Prostate gland (tissue), 2 donors: ENCODE results near the gene GNAZ. TPM values are rescaled to one million over a fixed set of nuclear protein-coding genes. Genes with fewer than 3 reads are reported as not detected.

Source experiments
- DNase-seq: peaks from one replicate; pipeline ENCODE4 v3.0.0-alpha.2; 2019; ENCODE audit warnings: low spot score
- H3K27ac ChIP-seq, 2 donors: fragments of 200-600 bp; sonication (generic); 2 replicates each; pipeline ENCODE4 v1.5.1; 2017 to 2019
- H3K27me3 ChIP-seq: fragments of 200-600 bp; sonication (generic); replicated peaks from 2 replicates; pipeline ENCODE4 v1.5.1; 2019; ENCODE audit not compliant: insufficient read depth
- H3K36me3 ChIP-seq, 2 donors: fragments of 200-600 bp; sonication (generic); 1 replicate in 1 of 2; 2 replicates in 1 of 2; pipeline versions ENCODE4 v1.5.1 to v1.8.1; 2017 to 2019
- H3K4me1 ChIP-seq: fragments of 200-600 bp; sonication (generic); replicated peaks from 2 replicates; pipeline ENCODE4 v1.5.1; 2019
- H3K4me3 ChIP-seq, 2 donors: fragments of 200-600 bp; sonication (generic); 2 replicates each; pipeline ENCODE4 v1.5.1; 2017 to 2019
- H3K9me3 ChIP-seq: fragments of 200-600 bp; sonication (generic); 2 replicates; pipeline ENCODE4 v1.5.1; 2017
- POLR2A ChIP-seq: fragments of 450-650 bp; IDR thresholded peaks from one replicate; pipeline ENCODE4 v1.6.1; 2016; ENCODE audit warnings: antibody characterized with exemption, mild to moderate bottlenecking
- POLR2AphosphoS5 ChIP-seq: sonication (generic); formaldehyde crosslinking; IDR thresholded peaks from one replicate; pipeline ENCODE4 v1.6.1; 2017; ENCODE audit warnings: antibody characterized with exemption
- WGBS: methylation state at CpG from one replicate; pipeline ENCODE4 v1.1.5; 2018; 5-methylcytosine and 5-hydroxymethylcytosine counted together
- intact Hi-C: fragments of 100-400 bp; cut with DNase I; formaldehyde crosslinking; loops from one replicate; pipeline ENCODE4 v1.14.2; 2022
- total RNA-seq, 2 donors: library from RNA; depleted of rRNA; stranded (reverse); fragments of >200 nt; gene quantifications; one replicate each; pipeline ENCODE4 v1.1.0, GENCODE V29; 2016
- TF ChIP-seq, protein P1 (sequence below), 4 experiments: fragments of 200-600 bp in 2 of 4; fragments of 450-650 bp in 2 of 4; sonication (generic) in 2 of 4; IDR thresholded peaks; 1 replicate in 3 of 4; 2 replicates in 1 of 4; pipeline ENCODE4 v1.5.1; 2016 to 2019; ENCODE audit warnings: antibody characterized with exemption in 4 of 4, mild to moderate bottlenecking in 2 of 4, moderate library complexity in 2 of 4

Gene GNAZ
- total RNA-seq, 2 donors from 2014 or later: 5.7 to 22.6 TPM

DNA sequence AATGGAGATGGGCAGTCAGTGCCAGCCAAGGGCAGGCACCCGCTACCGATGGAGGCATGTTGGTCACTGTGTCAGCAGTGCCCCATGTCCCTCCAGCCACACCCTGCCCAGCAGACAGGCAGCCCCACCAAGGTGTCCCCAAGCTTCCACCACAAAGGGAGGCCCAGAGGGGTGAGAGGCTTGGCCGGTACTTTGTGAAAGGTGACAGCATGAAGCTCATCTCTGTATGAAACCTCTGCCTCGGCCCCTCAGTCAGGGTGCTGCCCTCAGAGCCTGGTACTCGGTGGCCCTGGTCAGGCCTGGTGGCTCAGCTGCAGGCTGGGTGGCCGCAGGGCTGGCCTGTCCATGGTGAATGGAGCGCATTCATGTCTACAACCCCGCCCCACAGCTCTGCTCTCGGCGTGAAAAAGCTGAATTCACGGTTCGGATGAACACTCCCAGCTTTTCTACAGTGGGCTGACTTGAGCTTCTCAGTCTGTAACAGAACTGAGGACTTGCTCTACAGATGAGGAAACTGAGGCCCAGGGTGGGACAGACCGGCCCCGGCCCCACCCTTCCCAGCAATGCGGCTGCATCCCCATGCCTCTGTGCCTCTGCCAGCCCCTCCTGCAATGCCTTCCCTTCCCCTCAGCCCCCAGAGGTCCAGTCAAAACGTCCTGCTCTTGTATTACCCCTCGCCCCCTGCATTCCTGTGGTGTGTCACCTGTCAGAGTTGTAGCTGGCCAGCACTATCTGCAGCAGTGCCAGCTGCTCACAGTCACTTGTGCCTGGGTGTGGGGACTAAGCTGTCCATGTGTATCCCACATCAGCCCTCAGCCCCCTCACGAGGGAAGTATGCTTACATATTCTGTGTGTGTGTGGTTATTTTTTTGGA lies 43.8 kb downstream of the GNAZ start:
- DNase-seq: no peak
- intact Hi-C loops: no loop called here
- no peaks in the 10 kb centered on the region for H3K9me3 ChIP-seq
- H3K27me3 ChIP-seq: no peaks in the 10 kb centered on the region
- WGBS: 89% methylated on average over 18 of the region's 18 CpGs
- H3K4me1 ChIP-seq: no peaks in the 10 kb centered on the region
- H3K27ac ChIP-seq: no peak overlapping the region
- H3K36me3 ChIP-seq: no peaks in the 10 kb centered on the region
- no peak overlapping the region for H3K4me3 ChIP-seq
- TF ChIP-seq POLR2A (no peak), POLR2AphosphoS5 (no peak)
- TF ChIP-seq, protein P1, sequence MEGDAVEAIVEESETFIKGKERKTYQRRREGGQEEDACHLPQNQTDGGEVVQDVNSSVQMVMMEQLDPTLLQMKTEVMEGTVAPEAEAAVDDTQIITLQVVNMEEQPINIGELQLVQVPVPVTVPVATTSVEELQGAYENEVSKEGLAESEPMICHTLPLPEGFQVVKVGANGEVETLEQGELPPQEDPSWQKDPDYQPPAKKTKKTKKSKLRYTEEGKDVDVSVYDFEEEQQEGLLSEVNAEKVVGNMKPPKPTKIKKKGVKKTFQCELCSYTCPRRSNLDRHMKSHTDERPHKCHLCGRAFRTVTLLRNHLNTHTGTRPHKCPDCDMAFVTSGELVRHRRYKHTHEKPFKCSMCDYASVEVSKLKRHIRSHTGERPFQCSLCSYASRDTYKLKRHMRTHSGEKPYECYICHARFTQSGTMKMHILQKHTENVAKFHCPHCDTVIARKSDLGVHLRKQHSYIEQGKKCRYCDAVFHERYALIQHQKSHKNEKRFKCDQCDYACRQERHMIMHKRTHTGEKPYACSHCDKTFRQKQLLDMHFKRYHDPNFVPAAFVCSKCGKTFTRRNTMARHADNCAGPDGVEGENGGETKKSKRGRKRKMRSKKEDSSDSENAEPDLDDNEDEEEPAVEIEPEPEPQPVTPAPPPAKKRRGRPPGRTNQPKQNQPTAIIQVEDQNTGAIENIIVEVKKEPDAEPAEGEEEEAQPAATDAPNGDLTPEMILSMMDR (IDR thresholded peaks at IDR 0.05): no peak

DNA sequence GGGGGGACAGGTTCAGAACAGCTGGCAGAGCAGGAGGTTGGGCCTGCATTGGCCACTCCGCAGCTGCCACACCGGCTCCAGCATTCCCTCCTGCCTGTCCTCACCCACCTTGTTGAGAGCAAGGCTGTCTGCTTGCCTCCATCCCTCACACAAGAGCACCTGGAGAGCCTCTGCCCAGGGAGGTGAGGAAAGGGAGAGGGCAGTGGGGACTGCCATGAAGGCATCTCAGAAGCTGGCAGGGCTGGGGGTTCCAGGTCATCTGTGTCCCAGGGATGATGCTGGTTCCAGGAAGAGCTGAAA lies 44.4 kb downstream of the GNAZ start:
- Histone ChIP-seq H3K27ac (no peak overlapping the region), H3K36me3 (no peaks in the 10 kb centered on the region), H3K9me3 (no peaks in the 10 kb centered on the region), H3K4me1 (no peaks in the 10 kb centered on the region), H3K4me3 (no peak overlapping the region), H3K27me3 (no peaks in the 10 kb centered on the region)
- intact Hi-C loops: no loop called here
- no peak for DNase-seq
- 97% methylated on average over 2 of the region's 2 CpGs for WGBS
- TF ChIP-seq POLR2AphosphoS5: no peak
- TF ChIP-seq, protein P1 (IDR thresholded peaks at IDR 0.05): no peak
- no peak for TF ChIP-seq POLR2A

DNA sequence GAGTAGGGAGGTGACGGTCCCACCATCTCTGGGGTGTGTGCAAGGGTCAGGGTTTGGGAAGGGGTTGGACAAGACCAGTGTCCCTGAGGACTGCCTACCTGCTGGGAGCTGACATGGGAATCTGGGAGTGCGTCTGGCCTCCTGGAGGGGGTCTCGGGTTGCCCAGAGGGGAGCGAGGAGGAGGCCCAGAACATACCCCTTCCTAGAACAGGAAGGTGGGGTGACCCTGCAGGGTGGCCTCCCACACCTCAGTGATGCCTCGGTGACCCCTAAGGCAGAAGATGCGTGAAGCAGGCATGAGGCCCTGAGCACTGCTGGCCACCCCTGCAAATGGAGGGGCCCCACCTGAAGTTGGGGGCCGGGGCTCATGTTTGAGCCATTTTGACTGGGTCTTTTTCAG lies 45.0 kb downstream of the GNAZ start:
- Histone ChIP-seq H3K36me3 (no peaks in the 10 kb centered on the region), H3K4me1 (no peaks in the 10 kb centered on the region), H3K9me3 (no peaks in the 10 kb centered on the region), H3K27me3 (no peaks in the 10 kb centered on the region), H3K27ac (no peak overlapping the region), H3K4me3 (no peak overlapping the region)
- DNase-seq: no peak
- intact Hi-C loops: no loop called here
- TF ChIP-seq, protein P1 (IDR thresholded peaks at IDR 0.05): no peak
- TF ChIP-seq POLR2A (no peak), POLR2AphosphoS5 (no peak)
- 95% methylated on average over 7 of the region's 7 CpGs for whole genome bisulfite sequencing

DNA sequence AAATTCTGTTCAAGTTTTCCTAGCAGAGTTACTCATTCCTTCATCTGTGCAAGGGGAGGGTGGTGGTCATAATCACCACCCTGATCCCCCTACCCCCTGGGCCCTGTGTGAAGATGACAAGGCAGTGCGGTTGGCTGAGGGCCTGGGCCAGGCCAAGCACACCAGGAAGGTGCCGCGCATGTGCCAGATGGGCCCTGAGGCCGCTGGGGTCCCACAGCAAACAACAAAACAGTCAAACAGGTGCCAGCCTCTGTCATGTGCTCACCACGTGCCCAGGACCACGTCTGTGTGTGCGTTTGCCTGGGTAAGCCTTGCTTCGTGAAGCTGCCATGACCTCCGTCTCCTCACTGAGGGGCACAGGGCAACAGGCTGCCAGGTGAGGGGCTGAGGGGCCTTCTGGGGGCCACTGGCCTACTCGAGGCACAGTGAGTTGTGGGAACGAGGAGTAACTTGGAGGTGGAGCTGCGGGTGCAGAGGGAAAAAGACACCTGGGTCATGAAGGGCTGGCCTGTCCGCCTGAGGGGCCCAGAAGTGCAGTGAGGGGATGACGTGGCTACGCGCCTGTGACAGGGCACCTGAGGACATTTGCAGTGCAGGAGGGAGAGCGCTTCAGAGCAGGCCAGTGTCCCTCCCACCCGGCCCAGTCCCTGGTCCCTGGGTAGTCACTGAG lies 45.6 kb downstream of the GNAZ start:
- DNase-seq: no peak
- intact Hi-C loops: no loop called here
- 90% methylated on average over 17 of the region's 18 CpGs for WGBS
- H3K4me3 ChIP-seq: no peak overlapping the region
- no peak overlapping the region for H3K27ac ChIP-seq
- H3K36me3 ChIP-seq: no peaks in the 10 kb centered on the region
- no peaks in the 10 kb centered on the region for H3K4me1 ChIP-seq
- no peak for TF ChIP-seq POLR2A
- TF ChIP-seq POLR2AphosphoS5: no peak
- TF ChIP-seq, protein P1 (IDR thresholded peaks at IDR 0.05): no peak
- no peaks in the 10 kb centered on the region for H3K27me3 ChIP-seq
- H3K9me3 ChIP-seq: no peaks in the 10 kb centered on the region
